GM19372 (cell line): ENCODE results near the gene SNED1.

Experiments used
- ATAC-seq: cut with Tn5 transposase; IDR thresholded peaks from one replicate; pipeline ENCODE4 v1.9.1; 2021; ENCODE audit warnings: mild to moderate bottlenecking, low read depth, moderate library complexity; ENCODE audit not compliant: unreplicated experiment

The SNED1 gene

GRCh38 chr2:241003830-241004564 lies 5.6 kb downstream of the SNED1 start:
- ATAC-seq, result no peak

DNA sequence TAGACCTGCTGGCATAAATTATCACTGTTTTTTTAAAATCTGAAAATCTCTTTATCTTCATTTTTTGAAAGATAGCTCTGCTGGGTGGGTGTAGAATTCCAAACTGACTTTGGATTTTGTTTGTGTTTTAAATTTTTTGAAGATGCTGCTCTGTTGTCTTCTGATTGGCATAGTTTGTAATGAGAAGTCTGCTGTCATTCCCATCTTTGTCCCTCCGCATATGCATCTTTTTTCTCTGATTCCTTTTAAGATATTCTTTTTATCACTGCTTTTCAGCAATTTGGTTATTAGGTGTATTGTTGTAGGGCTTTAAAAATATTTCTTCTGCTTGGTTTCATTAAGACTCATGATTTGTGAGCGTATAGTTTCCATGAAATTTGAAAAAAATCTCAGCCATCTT lies 7.2 kb downstream of the SNED1 start:
- ATAC-seq, result no peak

DNA sequence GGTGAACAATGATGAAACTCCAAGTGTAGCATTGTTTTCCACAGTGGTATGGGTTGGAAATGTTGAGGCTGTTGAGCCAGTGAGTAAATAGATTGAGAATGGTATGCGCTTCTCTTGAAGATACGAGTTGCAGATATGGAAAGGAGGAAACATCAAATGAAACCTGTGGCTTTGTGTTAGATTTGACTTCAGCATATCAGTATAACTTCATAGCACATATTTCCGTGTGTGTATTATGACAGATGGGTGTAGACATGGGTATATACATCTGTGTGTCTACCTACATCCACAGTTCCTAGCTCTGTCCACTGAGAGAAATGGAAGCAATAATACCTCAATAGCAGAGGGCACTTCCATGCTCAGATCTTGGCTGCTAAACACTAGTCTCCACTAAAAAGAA lies 8.0 kb downstream of the SNED1 start:
- no peak for ATAC-seq

- no peak for ATAC-seq
These were observed 8.7 kb downstream of the SNED1 start for GRCh38 chr2:241007111-241007510.

- no peak for ATAC-seq
These were observed 9.7 kb downstream of the SNED1 start for GRCh38 chr2:241007880-241008710.

- ATAC-seq, result no peak
These were observed 10.3 kb downstream of the SNED1 start for GRCh38 chr2:241008711-241009121.

DNA sequence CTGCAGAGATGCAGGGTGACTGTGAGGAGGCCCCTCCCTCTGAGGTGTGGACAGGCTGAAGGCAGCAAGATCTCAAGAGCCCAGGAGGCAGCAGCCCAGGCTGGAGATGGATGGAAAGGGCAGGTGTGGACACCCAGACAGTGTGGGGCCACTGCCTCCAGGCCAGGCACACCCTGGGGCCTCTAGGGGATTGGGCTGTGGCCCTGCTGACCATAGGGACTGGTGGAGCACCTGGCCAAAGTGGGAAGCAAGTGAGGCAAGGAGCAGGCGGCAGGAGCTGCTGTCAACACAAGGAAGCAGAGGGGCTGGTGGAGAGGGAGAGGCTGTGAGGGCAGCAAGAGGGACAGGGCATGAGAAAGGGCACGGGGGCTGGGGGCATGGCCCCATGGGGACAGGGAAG lies 10.8 kb downstream of the SNED1 start:
- no peak for ATAC-seq

GRCh38 chr2:241009601-241010530 lies 11.4 kb downstream of the SNED1 start:
- ATAC-seq, result no peak

GRCh38 chr2:241010531-241011295 lies 12.3 kb downstream of the SNED1 start:
- ATAC-seq, result no peak

DNA sequence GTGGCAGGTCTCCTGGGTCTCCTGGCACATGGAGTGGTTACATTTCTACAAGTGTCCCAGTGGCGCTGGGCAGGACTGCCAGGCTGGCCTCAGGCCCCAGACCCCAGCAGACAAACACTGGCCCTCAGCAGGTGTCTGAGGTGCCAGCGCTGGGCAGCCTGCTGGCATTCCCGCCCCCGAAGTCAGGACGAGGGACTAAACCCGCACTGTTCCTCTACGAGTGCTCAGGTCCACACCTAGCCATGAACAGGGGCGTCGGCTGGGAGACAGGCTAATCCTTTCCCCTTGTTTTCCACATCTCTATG lies 12.8 kb downstream of the SNED1 start:
- ATAC-seq, result no peak

DNA sequence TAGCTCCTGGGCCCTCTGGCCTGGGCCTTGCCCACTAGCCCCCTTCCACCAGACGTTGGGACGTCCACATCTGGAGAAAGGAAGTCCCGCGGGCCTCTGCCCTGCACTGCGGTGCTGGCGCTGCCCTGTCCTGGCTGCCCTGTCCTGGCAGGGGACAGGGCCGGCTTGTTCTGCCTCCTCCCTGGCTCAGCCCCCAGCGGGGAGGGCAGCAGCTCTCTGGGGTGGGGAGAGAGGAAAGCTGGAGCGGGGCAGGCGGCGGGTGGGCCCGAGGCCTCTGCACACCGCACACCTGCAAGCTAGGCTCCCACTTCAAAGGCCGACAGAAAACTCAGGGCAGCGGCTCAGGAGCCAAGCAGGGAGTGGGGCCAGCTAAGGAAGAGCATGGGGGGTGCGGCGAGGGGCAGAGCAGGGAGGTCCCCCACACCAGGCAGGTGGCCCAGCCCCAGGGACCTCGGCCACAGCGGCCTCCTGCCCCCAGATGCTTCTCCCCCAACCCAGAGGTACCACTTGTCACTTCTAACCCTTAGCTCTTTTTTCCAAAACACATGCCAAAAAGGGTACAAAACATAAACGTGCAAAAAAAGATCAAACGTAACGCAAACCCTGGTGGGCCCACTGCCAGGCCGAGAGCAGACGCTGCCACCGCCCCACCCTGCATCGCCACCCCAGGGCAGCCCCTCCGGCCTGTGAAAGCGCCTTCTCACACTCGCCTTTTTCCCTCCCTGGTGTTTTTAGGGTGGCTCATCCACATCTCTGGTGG lies 13.5 kb downstream of the SNED1 start:
- no peak for ATAC-seq

- no peak for ATAC-seq
These were observed 15.8 kb downstream of the SNED1 start for GRCh38 chr2:241014224-241014623.

- no peak for ATAC-seq
These were observed 16.3 kb downstream of the SNED1 start for GRCh38 chr2:241014764-241015163.

GRCh38 chr2:241015439-241015838 lies 17.0 kb downstream of the SNED1 start:
- no peak for ATAC-seq

GRCh38 chr2:241017228-241017940 lies 19.0 kb downstream of the SNED1 start:
- ATAC-seq, result no peak

DNA sequence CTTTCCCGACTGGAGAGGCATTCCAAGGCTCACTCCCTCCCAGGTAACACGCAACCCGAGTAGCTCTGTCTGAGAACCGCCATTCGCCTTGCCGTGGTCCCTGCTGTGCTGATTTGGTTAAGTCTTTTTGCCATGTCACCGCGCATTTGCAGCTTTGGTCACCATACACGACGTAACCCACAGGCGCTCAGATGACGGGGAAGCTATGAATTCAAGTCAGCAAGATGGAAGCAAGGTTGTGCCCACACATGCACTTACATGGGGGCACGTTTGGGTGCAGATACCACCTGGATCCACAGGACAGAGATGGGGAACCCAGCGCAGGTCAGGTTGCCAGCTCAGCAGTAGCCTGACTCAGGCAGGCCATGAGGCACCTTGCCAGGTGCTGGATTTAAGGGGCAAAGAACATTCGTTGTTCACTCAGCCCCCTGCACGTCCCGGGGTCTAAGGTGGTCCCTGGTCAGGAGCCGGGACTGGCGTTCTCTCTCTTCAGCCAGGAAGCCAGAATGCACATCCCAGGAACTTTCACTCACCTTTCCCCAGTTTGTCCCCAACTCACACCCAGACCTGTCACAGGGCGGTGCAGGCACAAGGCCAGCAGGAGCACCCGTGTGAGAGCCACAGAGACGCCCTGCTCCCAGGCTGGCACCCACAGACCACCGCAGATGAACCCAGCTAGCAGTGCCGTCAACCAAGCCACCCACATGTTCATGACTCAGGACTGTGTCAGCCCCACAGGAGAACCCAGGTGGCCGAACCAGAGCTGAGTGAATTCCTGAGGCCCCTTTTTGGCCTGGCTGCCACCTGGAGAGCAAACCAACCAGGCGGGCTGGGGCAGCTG lies 19.9 kb downstream of the SNED1 start:
- ATAC-seq, result no peak

DNA sequence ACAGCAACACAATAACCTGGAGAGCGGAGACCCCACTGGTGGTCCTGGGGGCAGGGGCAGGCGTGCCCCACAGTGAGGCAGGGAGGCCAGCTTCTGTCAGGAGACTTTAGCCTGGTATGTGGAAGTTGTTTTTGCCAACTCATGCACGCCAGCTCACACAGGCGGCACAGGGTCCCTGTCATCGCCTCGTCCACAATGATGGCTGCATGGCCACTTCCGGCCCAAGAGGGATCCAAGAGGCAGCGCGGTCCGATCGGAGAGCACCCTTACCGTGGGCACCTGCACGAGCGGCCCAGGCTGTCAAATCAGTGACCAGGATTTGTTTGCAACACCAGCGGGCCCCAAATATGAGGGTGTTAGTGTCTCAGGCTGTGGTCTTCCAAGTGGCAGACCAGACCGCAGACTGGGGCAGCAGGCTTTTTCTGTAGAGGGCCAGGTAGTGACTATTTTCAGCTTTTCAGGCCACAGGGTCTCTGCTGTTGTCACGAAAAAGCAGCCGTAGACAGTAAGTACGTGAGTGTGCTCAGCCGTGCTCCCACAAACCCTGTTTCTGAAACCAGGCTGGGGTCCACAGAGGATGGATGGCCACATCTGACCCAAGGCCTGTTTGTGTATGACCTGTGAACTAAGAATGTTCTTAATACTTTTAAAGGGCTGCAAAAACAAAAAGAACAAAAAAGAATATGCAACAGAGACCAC lies 21.2 kb downstream of the SNED1 start:
- ATAC-seq, result no peak
